Gastroesophageal sphincter (tissue), 3 donors: ENCODE results near the gene SNRNP70.
"Not testable (repeated sequence)": the region's sequence is repeated elsewhere in the genome, so short reads cannot be mapped to it uniquely, and the experiment has no call there.

ENCODE experiments used
- POLR2A ChIP-seq, 2 donors: fragments of 450-650 bp; IDR thresholded peaks; one replicate each; pipeline ENCODE4 v1.6.1; 2017; ENCODE audit warnings: antibody characterized with exemption in 2 of 2, mild to moderate bottlenecking in 2 of 2, moderate library complexity in 1 of 2
- TF ChIP-seq, protein P1 (sequence below), 4 experiments: fragments of 200-600 bp in 2 of 4; fragments of 450-650 bp in 2 of 4; sonication (generic) in 1 of 4; IDR thresholded peaks; one replicate each; pipeline ENCODE4 v1.5.1; 2017 to 2019; ENCODE audit warnings: antibody characterized with exemption in 4 of 4, mild to moderate bottlenecking in 2 of 4, moderate library complexity in 2 of 4

- TF ChIP-seq, protein P1, sequence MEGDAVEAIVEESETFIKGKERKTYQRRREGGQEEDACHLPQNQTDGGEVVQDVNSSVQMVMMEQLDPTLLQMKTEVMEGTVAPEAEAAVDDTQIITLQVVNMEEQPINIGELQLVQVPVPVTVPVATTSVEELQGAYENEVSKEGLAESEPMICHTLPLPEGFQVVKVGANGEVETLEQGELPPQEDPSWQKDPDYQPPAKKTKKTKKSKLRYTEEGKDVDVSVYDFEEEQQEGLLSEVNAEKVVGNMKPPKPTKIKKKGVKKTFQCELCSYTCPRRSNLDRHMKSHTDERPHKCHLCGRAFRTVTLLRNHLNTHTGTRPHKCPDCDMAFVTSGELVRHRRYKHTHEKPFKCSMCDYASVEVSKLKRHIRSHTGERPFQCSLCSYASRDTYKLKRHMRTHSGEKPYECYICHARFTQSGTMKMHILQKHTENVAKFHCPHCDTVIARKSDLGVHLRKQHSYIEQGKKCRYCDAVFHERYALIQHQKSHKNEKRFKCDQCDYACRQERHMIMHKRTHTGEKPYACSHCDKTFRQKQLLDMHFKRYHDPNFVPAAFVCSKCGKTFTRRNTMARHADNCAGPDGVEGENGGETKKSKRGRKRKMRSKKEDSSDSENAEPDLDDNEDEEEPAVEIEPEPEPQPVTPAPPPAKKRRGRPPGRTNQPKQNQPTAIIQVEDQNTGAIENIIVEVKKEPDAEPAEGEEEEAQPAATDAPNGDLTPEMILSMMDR (IDR thresholded peaks at IDR 0.05) = not testable (repeated sequence)
- TF ChIP-seq POLR2A (IDR thresholded peaks at IDR 0.05) = not testable (repeated sequence)
These were observed 48.4 kb upstream of the SNRNP70 start, which contains the start of gene CGB1 for GRCh38 chr19:49036815-49037214.
